IPS DF 4.7 (cell line): ENCODE measurements around the gene TREH.
A peak's percentile ranks its signal among the peaks of the same experiment; 100 is the strongest.

Source experiments
- DNase-seq: peaks from one replicate; pipeline ENCODE4 v3.0.0-alpha.2; 2013; ENCODE audit warnings: low spot score; ENCODE audit errors: extremely low read depth

TREH gene

DNA sequence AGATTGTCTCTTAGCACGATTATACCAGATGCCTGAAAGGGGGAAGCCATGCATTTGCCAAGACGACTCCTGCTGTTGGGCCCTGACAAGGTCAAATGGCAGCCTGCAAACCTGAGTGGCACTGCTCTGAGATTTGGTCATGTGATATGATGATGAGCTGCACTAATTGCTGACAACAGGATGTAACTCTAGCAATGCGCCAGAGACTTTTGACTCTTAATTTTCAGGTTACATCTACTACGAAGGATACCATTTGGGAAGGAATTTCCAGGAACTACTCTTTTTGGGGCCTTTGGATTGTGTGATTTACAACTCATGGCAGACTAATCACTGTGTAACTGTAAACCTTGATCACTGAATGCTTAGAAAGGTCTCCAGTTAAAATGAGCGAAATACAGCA, 13.1 kb downstream of the TREH start:
- DNase-seq: no peak

DNA sequence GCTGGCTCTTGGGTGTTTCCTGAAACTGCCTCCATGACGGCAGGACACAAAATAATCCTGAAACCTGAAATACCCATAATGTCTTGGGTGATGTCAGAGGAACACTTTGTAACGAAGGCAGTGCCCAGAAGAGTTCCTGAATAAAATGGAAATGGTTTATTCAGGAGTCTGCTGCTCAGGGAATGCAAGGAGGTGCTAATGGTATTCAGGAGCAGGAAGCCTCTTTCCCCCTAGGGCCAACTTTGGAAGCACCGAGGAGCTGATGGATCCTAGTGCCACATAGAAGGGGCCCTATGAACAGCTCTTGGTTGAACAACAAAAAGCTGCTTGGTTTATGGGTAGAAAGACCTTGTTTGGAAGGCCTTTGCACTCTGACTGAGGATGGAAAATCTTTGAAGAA, 15.5 kb downstream of the TREH start:
- DNase-seq: no peak

DNA sequence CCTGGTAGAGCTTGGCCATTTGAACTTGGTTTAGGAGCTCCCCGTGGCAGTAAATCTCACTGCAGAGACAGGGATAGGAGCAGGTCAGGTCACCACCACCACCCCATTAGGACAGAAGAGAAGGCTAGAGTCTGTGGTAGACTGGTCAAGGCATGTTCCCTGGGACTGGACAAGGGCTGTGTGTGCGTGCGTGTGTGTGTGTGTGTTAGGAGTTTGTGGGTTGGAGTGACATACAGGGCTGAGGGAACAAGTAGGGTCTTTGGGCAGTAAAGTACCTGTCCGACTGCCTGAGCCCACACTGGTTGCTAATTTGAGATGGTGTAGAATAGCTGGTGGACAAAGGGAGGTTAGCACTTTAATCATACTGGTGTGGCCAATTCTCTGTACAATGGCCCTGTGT, 16.1 kb downstream of the TREH start:
- DNase-seq: no peak

DNA sequence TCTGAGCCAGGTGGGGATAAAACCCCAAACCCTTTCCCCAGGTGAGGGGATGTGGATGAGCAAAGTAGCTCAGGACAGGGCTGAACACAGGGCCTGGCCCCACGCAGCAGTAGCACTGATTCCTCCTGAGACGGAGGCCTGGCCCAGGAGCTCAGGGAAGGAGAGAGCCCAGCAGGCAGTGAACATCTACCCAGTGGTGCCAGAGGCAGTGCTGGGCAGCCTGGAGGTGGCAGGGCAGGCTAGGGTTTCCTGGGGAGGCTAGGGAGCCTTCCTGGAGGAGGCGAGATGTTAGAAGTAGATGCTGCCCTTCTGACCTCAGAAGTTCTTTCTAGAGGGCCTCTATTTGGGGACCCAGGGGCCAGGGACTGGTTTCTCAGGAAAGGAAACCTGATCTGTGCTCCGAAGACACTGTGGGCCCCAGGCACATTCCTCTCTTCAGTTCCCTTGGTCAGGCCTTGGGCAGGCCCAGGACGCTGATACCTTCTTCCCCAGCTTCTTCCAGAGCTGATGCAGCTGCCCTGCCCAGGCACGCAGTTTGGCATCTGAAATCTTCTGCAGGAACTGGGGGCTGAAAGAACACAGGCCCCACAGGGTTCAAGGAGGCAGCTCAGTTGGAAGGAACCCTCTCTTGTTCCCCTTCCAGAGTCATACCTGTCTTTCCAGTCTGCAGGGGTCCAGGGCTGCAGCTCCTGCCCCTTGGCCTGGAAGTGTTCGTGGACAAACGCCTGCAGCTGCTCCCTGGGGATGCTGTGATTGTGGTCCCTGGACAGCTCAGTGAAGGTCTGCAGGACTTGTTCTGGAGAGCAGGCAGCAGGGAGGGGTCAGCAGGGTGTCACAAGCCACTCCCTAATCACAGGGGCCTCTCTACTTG, 16.8 kb downstream of the TREH start:
- no peak for DNase-seq

DNA sequence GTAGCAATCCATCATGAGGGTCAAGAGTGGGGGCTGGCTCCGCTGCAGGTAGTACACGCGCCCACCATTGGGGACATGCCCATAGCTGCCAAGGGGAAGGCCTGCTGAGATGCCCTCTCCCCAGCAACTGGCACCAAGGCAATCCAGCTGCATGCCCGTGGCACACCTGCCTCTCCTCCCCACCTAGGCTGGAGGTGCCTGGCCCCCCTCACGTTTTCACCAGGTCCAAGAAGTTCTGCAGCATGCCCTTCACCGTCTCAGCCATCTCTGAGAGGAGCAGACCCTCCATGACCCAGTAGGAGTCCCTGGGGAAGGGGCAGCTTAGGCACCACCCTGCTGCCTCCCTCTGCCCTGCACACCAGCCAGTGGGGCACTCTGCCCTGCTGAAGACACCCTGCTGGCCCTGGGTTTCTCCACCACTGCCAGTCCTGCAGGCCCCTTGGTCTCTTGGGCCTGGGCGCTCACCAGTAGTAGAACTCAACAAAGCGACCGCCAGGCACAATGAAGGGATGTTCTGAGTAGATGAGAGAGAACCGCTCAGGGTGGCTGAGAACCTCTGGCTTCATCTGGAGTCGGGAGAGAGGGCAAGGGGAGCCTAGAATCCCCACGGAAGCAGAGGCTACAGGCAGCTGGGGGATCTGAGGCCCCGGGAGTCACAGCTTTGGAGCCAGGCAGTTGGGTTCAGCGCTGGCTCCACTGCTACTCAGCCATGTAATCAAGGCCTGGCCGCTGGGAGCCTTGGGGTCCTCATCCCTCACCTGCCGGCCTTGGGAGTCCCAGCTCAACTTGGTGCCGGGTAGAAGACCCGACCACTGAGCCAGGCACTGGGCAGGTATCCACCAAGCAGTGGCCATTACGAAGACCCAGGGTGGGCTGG, 17.8 kb downstream of the TREH start:
- DNase-seq: no peak

DNA sequence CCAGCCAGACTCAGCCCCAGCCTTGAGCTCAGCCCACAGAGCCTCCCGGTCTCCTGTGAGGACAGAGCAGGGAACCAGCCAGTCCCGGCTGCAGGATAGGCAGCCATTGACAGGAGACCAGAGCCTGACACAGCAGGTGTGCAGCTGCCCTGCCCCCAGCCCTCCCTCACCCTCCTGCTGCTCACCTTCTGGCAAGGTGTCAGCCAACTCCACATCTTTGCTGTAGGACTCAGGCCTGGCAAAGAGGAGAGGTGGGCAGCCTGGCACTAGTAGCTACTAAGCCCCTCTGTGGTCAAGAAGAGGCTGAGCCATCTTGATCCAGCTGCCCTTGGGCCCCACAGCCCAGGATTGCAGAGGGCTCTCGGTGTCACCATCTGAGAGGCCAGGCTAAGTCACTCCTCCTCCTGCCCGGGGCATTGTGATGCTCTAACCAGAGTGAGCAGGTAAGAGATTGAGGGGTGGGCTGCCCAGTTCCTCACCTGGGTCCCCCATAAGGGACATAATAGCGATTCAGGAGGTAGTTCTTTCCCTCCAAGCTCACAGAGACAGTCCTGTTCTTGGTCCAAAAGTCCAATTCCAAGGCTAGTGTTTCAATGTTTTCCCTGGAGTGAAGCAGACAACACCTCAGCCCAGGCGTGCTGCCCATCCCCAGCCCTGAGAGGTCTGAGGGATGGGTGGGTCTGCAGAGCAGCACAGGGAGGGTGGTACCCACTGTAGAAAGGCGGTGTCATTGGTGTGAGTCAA, 18.6 kb downstream of the TREH start:
- no peak for DNase-seq

DNA sequence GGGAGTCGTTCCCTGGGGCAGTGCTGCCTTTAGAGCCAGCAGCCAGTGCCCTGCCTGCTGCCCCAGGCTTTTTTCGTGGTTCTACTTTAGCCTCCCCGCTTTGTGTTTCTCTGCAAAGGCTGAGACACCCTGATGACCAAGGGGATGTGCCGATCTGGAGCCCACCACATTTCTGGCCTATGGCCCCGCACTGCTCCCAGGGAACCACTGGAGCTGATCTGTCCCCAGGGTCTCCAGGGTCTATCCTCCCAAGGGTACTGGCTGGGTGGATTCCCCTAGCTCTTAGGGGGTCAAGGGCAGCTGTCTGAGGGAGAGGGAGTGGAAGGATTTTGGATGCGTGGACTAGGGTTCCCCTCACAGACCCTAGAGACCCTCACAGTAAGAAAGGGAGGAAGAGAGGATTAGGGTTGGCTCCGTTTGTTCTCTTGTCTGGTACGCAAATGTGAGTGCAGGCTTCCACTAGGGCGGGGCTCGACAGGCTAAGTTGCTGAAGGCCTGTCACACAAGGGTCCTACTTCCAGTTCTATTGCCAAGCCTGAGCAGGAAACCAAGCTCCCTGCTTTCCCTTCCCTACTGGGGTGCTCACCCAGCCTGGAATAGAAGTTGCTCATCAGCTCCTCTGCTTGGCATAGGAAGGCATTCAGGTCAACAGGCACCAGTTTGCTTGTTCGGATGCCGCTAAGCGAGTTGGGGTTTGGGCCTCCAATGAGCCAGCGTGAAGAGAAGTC, 19.3 kb downstream of the TREH start:
- DNase-seq: no peak

DNA sequence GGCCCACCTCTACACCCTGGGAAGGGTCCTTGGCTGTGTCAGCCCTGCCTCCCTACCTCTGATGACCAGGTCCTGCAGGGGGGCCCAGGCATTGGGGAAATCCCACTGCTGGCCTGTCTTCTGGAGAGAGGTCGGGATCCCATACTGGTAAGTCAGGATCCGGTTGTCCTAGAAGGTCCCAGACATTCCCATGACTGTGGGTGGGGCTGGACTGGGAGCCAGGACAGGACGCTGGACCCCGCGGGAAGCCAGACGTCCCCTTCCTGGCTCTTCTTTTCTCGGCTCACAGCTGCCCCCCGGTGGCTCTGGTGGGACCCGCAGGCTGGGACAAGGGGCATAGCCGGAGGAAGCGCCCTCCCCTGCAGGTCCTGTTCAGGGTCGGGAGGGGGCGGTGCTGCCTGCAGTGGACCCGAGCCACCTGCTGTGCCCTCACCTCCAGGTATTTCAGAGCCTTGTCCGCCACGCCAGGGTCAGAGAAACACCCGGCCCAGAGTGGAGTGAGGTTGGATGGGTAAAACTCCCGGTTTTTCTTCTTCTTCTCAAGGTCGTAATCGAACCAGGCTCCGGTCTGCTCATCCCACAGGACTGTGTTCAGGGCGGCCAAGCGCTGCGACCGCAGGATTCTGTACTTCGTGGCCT, 20.0 kb downstream of the TREH start:
- DNase-seq: peak; percentile 69

DNA sequence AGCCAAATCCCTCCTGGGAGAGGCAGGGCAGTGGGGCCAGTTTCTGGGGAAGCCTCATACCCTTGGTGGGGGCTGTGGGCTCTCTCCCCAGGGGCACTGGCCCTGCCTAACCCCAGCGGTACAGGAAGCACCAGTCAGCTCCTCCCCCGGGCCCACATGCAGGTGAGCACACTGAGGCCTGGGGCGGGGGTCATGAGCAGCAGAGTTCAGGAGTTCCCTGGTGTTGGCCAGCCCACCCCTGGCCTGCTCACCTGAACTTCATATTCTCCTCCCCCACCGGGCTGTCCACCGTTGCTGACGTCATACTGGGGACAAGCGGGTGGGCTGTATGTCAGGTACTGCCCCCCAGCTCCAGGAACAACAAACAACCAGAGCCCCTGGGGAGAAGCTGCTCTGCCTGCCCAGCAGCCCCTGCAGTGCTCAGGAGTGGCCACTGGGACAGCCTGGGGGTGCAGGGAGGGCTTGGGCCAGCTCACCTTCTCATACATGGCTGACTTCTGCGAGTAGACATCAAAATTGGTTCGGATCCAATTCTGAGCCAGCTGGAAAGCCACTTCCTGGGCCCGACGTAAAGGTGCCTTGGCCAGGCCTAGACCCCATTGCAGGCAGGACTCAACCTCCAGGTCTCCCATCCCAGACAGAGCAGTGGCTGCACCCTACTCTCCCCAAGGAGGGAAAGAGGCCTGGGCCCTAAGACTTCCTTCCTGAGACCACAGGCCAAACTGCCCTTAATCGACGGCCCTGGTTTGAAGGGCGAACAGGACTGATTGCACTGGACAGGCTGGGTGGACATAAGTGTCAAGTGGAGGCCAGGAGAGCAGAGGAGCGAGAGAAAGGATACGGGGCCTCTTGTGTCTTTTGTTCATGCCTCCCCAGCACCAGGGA, 20.8 kb downstream of the TREH start:
- DNase-seq: no peak

DNA sequence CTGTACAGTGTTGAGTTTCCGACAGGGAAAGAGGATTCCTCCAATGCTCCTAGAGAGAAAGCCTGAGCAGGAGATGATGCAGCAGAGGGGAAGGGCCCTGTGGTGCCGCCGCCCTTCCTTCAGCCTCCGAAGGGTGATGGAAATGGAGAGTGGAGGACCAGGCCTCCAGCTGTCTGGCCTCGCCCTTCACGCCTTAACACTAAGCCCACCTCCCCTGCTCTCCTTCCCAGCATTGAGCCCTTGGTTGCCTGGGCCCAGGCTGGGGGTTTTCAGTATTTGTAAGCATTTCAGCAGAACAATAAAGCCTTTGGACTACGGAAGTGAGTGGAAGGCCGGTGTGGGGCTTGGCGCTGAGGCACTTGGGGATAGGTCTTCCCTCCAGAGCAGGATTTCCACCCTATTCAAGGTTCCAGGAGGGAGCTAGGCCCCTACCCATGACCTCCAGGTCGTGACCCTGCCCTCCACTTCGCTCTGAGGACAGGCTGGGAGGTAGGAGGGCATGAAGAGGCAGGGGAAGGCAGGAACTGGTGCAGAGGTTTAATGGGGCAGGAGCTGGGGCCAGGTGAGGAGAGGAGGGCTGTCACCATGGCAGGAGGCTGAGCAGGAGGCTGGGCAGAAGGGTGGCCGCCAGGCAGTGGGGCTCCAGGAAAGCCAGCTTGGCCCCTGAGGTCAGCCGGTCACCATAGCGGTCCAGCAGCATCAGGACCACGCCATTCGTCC, 21.6 kb downstream of the TREH start:
- DNase-seq: no peak

DNA sequence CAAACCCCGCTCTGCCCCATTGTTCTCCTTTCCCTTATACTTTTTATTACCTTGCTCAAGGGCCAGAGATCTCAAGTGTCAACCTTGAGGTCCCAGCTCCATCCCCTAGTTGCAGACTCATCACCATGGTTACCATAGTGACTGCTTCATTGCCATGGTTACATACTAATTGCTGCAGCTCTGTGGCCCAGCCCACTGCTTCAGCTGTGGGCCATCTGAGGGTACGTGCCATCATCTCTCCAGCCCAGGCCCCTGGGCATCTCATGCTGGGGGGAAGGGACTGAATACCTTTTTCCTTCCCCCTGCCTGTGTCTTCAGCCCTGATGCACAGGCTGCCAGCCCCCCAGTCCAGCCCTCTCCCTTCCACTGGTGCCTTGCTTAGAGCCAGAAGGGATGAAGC, 22.2 kb downstream of the TREH start:
- no peak for DNase-seq

DNA sequence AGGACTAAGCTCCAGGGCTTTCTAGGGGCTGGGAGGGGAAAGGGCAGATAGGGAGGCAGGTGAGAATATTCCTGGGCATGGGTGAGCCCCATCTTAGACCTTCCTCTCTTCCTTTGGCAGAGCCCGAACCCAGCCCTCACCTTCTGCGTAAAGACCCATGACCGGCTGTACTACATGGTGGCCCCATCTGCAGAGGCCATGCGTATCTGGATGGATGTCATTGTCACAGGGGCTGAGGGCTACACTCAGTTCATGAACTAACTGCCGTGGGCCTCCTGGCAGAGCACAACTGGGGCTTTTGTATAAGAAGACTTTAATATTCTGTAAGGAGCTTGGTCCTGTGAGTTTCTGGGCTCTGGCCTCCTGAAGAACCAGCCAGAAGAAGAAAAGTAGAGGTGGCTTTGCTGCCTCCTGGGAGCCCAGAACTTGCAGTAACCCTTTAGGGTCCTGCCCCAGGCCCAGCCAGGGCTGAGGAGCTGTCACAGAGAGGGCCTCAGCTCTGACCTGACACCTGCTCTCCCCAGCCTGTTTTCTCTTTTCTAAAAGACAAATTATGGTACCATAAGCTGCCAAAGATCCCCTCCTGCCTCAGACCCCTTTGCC, 22.8 kb downstream of the TREH start:
- DNase-seq: no peak

DNA sequence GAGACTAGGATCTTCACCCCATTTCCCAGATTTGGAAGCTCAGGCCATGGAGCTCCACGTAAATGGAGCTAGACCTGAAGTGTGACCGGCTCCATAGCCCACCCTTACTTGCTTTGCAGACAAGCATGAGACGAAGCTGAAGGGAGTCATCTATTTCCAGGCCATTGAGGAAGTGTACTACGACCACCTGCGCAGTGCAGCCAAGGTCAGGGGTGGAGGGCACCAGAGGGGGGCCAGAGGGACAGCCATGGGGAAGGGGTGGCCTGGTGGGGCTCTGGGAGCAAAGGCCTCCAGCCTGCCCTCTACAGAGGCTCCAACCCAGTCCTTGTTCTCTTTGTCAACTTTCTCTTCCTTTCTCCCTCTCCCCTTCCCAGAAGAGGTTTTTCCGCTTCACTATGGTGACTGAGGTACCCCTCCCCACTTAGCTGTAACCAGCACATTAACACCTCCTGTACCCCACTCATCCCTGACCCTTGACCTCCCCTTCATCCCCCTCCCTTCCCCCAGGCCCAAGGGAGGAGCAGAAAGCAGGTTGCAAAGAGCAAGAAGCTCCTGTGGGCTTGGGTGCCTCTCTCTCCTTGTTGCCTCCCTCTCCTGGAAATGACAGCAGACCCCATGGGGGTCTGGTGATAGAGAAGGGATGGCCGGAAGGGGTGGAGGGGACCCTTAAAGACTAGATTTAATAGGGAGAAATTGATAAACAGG, 23.8 kb downstream of the TREH start:
- no peak for DNase-seq

DNA sequence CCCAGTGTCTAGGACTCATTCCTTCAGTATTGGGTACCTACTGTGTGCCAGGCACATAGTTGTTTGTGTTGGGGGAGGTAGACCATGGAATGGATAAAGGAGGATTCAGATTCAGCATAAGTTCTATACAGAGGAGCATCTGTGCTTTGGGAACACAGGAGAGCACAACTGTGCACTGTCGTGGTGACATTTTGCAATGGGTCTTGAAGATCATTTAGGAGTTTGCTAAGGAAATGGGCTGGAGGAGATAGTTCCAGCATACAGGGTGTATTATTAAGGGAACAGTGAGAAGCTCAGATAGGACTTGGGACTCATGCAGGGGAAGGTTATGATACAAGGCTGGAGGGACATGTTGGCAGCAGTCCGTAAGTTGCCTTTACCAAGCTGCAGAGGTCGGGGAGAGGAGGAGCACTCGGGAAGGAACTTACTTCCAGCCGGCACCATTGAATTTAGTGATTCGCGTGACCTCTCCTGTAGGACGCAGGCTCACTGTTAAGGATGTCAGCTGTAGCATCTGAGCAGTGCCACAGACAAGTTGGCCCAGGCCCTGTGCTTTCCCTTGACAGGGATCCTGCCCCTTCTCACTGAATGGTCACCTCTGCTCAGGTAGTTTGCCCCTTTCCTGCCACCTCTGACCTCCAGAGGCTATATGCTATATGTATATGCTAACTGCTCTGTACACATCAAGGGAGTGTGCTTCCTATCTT, 25.6 kb downstream of the TREH start:
- DNase-seq: no peak

DNA sequence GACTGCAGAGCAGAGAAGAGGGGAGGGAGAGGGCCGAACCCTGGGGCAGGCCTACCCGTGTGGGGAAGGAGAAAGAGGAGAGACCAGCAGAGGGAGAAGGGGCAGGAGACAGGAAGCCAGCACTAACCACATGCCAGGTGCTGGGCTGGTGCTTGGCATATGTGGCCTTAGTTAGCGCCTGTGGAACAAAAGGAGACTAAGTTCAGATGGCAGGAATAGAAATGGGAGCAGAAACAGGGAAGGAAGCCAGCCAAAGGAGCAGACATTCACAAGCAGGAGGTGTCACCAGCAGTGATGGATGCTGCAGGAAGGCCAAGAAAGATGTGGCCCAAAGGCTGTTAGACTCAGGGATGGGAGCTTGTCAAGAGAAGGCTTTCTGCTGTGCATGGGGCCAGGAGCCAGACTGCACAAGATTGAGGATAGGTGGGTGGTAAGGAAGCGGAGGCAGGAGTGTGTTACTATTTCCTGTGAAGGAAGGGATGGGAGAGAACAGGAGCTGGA, 26.7 kb downstream of the TREH start:
- no peak for DNase-seq

DNA sequence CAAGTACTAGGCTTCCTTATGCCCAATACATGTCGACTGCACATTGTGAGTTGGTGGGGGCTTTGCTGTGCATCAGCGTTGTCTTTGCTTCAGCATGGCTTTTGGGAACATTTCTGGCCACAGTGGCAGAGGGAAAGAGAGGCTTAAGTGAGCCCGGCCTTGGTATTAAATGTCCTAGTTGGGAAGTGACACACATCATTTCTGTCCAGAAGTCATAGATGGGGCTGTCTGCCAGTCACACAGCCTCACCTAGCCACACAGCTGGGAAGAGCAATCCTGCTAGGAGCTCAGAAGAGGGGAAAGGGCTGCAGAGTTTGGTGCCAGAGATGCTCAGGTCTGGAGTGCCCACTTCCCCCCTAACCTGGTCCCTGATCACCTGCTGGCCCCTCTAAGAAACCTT, 27.6 kb downstream of the TREH start:
- DNase-seq: no peak

DNA sequence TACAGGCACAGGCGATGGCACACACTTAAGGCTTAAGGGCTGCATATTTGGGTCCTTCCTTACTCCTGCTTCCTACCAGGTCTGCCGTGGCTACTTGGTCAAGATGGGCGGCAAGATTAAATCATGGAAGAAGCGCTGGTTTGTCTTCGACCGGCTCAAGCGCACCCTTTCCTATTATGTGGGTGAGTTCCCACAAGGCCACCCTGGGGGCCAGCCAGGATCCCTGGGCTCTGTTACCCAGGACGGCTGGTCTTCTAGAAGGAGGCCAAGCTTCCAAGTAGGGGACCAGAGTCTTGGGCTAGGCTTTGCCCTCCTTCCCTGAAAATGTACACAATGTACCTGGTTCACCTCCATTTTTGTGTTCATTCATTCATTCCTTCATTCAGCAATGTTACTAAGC, 29.1 kb downstream of the TREH start:
- no peak for DNase-seq
